H1 (cell line): ENCODE measurements around the gene STK39. TPM values are rescaled to one million over a fixed set of nuclear protein-coding genes. Genes with fewer than 3 reads are reported as not detected.

ENCODE experiments used
- CTCF ChIA-PET: fragments of 300-600 bp; sonication (Branson Sonifier 250); formaldehyde crosslinking; loops from one replicate; lab custom pipeline; 2021; ENCODE audit not compliant: partially characterized antibody; lab: Charles Lee
- POLR2A ChIA-PET: fragments of 300-600 bp; sonication (Branson Sonifier 250); formaldehyde crosslinking; loops from one replicate; lab custom pipeline; 2021; ENCODE audit warnings: inconsistent platforms; ENCODE audit not compliant: partially characterized antibody; lab: Charles Lee
- DNase-seq, 2 experiments: peaks; one replicate each; pipeline versions ENCODE4 v3.0.0 to v3.0.0-alpha.2; 2010 to 2022; ENCODE audit warnings: low spot score in 2 of 2, low read depth in 1 of 2, mixed read lengths in 1 of 2
- FAIRE-seq: peaks from 2 replicates; lab custom pipeline; 2011; peaks lifted over from hg19 to GRCh38; lab: Jason Lieb, UNC
- H2AFZ ChIP-seq: 2 replicates; pipeline ENCODE4 v1.8.1; 2012; ENCODE audit warnings: low read length, inconsistent platforms
- H2AK5ac ChIP-seq: 2 replicates; pipeline ENCODE4 v1.6.1; 2013; ENCODE audit warnings: low read depth, low read length
- H2BK120ac ChIP-seq: replicated peaks from 2 replicates; pipeline ENCODE3; 2013; ENCODE audit warnings: low read depth, low read length, inconsistent platforms
- H2BK12ac ChIP-seq: 2 replicates; pipeline ENCODE4 v1.6.1; 2013; ENCODE audit warnings: low read depth, low read length
- H2BK15ac ChIP-seq: 2 replicates; pipeline ENCODE4 v1.6.1; 2013; ENCODE audit warnings: low read length
- H2BK20ac ChIP-seq: 2 replicates; pipeline ENCODE4 v1.6.1; 2013; ENCODE audit warnings: low read length
- H2BK5ac ChIP-seq: 2 replicates; pipeline ENCODE4 v1.6.1; 2013; ENCODE audit warnings: low read depth, low read length
- H3K14ac ChIP-seq: 2 replicates; pipeline ENCODE4 v1.6.1; 2013; ENCODE audit warnings: inconsistent platforms; ENCODE audit not compliant: insufficient read length
- H3K18ac ChIP-seq: 2 replicates; pipeline ENCODE4 v1.6.1; 2013; ENCODE audit warnings: low read length; ENCODE audit errors: extremely low read depth
- H3K23ac ChIP-seq: 2 replicates; pipeline ENCODE4 v1.6.1; 2013; ENCODE audit warnings: inconsistent platforms; ENCODE audit not compliant: insufficient read length
- H3K23me2 ChIP-seq: 2 replicates; pipeline ENCODE4 v1.6.1; 2013; ENCODE audit warnings: low read depth, low read length
- H3K27ac ChIP-seq: 2 replicates; pipeline ENCODE4 v1.6.1; 2011; ENCODE audit warnings: low read depth, low read length, inconsistent platforms
- H3K27me3 ChIP-seq, 4 experiments: replicated peaks in 1 of 4; 1 replicate in 1 of 4; 2 replicates in 3 of 4; pipeline versions ENCODE4 v1.6.1 to v1.8.1; 2011 to 2013; ENCODE audit warnings: low read length in 3 of 4, mild to moderate bottlenecking in 3 of 4, inconsistent platforms in 2 of 4, mixed read lengths in 2 of 4, moderate library complexity in 1 of 4; ENCODE audit not compliant: control insufficient read depth in 3 of 4, insufficient read depth in 3 of 4; ENCODE audit errors: extremely low read depth in 1 of 4
- H3K36me3 ChIP-seq, 4 experiments: 2 replicates each; pipeline versions ENCODE4 v1.6.1 to v1.8.1; 2011 to 2013; ENCODE audit warnings: mild to moderate bottlenecking in 4 of 4, low read length in 3 of 4, moderate library complexity in 2 of 4, control low read depth in 1 of 4, inconsistent platforms in 1 of 4; ENCODE audit not compliant: insufficient read depth in 4 of 4, control insufficient read depth in 2 of 4
- H3K4ac ChIP-seq: replicated peaks from 2 replicates; pipeline ENCODE3; 2013; ENCODE audit warnings: low read length, low read depth, mixed read lengths, inconsistent platforms; ENCODE audit not compliant: insufficient read length
- H3K4me1 ChIP-seq, 4 experiments: replicated peaks in 1 of 4; 1 replicate in 1 of 4; 2 replicates in 3 of 4; pipeline versions ENCODE4 v1.6.1 to v1.8.1; 2011 to 2013; ENCODE audit warnings: low read length in 3 of 4, inconsistent platforms in 2 of 4, mixed read lengths in 1 of 4; ENCODE audit not compliant: insufficient read depth in 4 of 4, control insufficient read depth in 3 of 4
- H3K4me2 ChIP-seq, 2 experiments: 2 replicates each; pipeline versions ENCODE4 v1.6.1 to v1.8.1; 2011 to 2013; ENCODE audit warnings: low read depth in 2 of 2, low read length in 2 of 2, control low read depth in 1 of 2, inconsistent platforms in 1 of 2, mild to moderate bottlenecking in 1 of 2; ENCODE audit not compliant: insufficient read depth in 1 of 2
- H3K4me3 ChIP-seq, 4 experiments: fragments of 200-600, 300-600 bp in 1 of 4; sonication (generic), shearing (Covaris generic), sonication (Bioruptor Twin) in 1 of 4; 2 replicates each; pipeline versions ENCODE4 v1.5.1 to v1.8.1; 2011 to 2016; ENCODE audit warnings: low read length in 4 of 4, low read depth in 3 of 4, control low read depth in 2 of 4, inconsistent platforms in 2 of 4, mild to moderate bottlenecking in 2 of 4, mixed read lengths in 1 of 4, moderate library complexity in 1 of 4; ENCODE audit not compliant: insufficient read depth in 2 of 4; ENCODE audit errors: extremely low read depth in 1 of 4
- H3K56ac ChIP-seq: replicated peaks from 2 replicates; pipeline ENCODE3; 2013; ENCODE audit warnings: low read depth, mild to moderate bottlenecking, mixed read lengths, low read length, inconsistent platforms; ENCODE audit not compliant: insufficient read length
- H3K79me1 ChIP-seq: 2 replicates; pipeline ENCODE4 v1.6.1; 2013; ENCODE audit warnings: low read depth, low read length, control low read depth
- H3K79me2 ChIP-seq, 2 experiments: 2 replicates each; pipeline versions ENCODE4 v1.6.1 to v1.8.1; 2012 to 2013; ENCODE audit warnings: low read length in 2 of 2, mild to moderate bottlenecking in 2 of 2, inconsistent platforms in 1 of 2; ENCODE audit not compliant: insufficient read depth in 2 of 2, control insufficient read depth in 1 of 2
- H3K9ac ChIP-seq, 4 experiments: replicated peaks in 1 of 4; 1 replicate in 1 of 4; 2 replicates in 3 of 4; pipeline versions ENCODE4 v1.6.1 to v1.8.1; 2011 to 2013; ENCODE audit warnings: low read depth in 3 of 4, low read length in 3 of 4, control low read depth in 2 of 4, mild to moderate bottlenecking in 2 of 4, moderate library complexity in 2 of 4, inconsistent platforms in 1 of 4; ENCODE audit errors: extremely low read depth in 1 of 4
- H3K9me3 ChIP-seq, 2 experiments: 2 replicates each; pipeline versions ENCODE4 v1.6.1 to v1.8.1; 2012 to 2013; ENCODE audit warnings: mild to moderate bottlenecking in 2 of 2, moderate library complexity in 2 of 2, control low read depth in 1 of 2, inconsistent platforms in 1 of 2, low read depth in 1 of 2, low read length in 1 of 2, mixed read lengths in 1 of 2; ENCODE audit not compliant: insufficient read depth in 2 of 2
- H4K20me1 ChIP-seq, 2 experiments: replicated peaks in 1 of 2; 2 replicates each; pipeline versions ENCODE3 to v1.8.1; 2011 to 2013; ENCODE audit warnings: inconsistent platforms in 2 of 2, low read length in 2 of 2, mild to moderate bottlenecking in 1 of 2; ENCODE audit not compliant: insufficient read depth in 2 of 2, control insufficient read depth in 1 of 2
- H4K5ac ChIP-seq: 2 replicates; pipeline ENCODE4 v1.6.1; 2013; ENCODE audit warnings: low read length, low read depth, mixed read lengths, inconsistent platforms; ENCODE audit not compliant: insufficient read length
- H4K8ac ChIP-seq: 2 replicates; pipeline ENCODE4 v1.8.0; 2013; ENCODE audit warnings: mild to moderate bottlenecking, moderate library complexity, low read length, inconsistent platforms; ENCODE audit not compliant: insufficient read depth; ENCODE audit errors: extremely low read depth
- H4K91ac ChIP-seq: replicated peaks from 2 replicates; pipeline ENCODE3; 2013; ENCODE audit warnings: low read length, mixed read lengths, inconsistent platforms; ENCODE audit not compliant: insufficient read length
- CBX8 ChIP-seq: fragments of 300-800, 300-1000 bp; sonication (generic); IDR thresholded peaks from 2 replicates; pipeline ENCODE4 v1.7.1; 2016; ENCODE audit warnings: low read depth, low read length, borderline replicate concordance
- CREB1 ChIP-seq: IDR thresholded peaks from 2 replicates; pipeline ENCODE4 v1.6.1; 2012; ENCODE audit warnings: inconsistent platforms
- GTF2F1 ChIP-seq: IDR thresholded peaks from 2 replicates; pipeline ENCODE4 v1.6.1; 2012; ENCODE audit warnings: low read depth, low read length, improper control_type of control experiment, borderline replicate concordance
- POLR2A ChIP-seq, 2 experiments: IDR thresholded peaks; 1 replicate in 1 of 2; 2 replicates in 1 of 2; pipeline ENCODE4 v1.6.1; 2011; ENCODE audit warnings: low read depth in 2 of 2, low read length in 2 of 2, mild to moderate bottlenecking in 2 of 2; ENCODE audit errors: control extremely low read depth in 1 of 2
- SIN3A ChIP-seq, 2 experiments: IDR thresholded peaks in 1 of 2; conservative IDR thresholded peaks in 1 of 2; 2 replicates each; pipeline ENCODE4 v1.6.1; 2011 to 2012; ENCODE audit warnings: low read length in 2 of 2, improper control_type of control experiment in 1 of 2, low read depth in 1 of 2, mild to moderate bottlenecking in 1 of 2
- TBP ChIP-seq: IDR thresholded peaks from 2 replicates; pipeline ENCODE4 v1.6.1; 2011; ENCODE audit warnings: low read depth, low read length, improper control_type of control experiment
- USF2 ChIP-seq: IDR thresholded peaks from 2 replicates; pipeline ENCODE4 v1.6.1; 2011; ENCODE audit warnings: low read length, improper control_type of control experiment
- ZNF274 ChIP-seq: IDR thresholded peaks from 2 replicates; pipeline ENCODE4 v1.7.0; 2012; ENCODE audit warnings: low read length, borderline replicate concordance; ENCODE audit errors: extremely low read depth
- WGBS, 2 experiments: shearing (Covaris generic) in 1 of 2; methylation state at CpG; one replicate each; pipeline versions ENCODE4 v1.1.6 to v1.1.7; 2013 to 2015; ENCODE audit warnings: low lambda C conversion rate in 2 of 2, mixed read lengths in 2 of 2, inconsistent platforms in 1 of 2, low coverage in 1 of 2, missing lambda C conversion rate in 1 of 2; ENCODE audit not compliant: insufficient replicate concordance in 2 of 2, insufficient coverage in 1 of 2, insufficient read length in 1 of 2; ENCODE audit errors: extremely low coverage in 1 of 2, missing lambda C conversion rate in 1 of 2; 5-methylcytosine and 5-hydroxymethylcytosine counted together
- polyA plus RNA-seq, 7 experiments: library from polyadenylated mRNA; depleted of rRNA in 3 of 7; stranded (reverse) in 5 of 7; unstranded in 2 of 7; fragments of >200 nt in 5 of 7; fragments of 200-250 nt in 2 of 7; gene quantifications; 1 replicate in 5 of 7; 2 replicates in 1 of 7; 4 replicates in 1 of 7; pipeline versions ENCODE4 v1.2.1 to v1.2.3, GENCODE V29; 2011 to 2013; ENCODE audit warnings: missing spikeins in 2 of 7, mixed read lengths in 2 of 7
- total RNA-seq: library from RNA; stranded (reverse); fragmentation: NEBNext Ultra II Directional; extraction: Animal tissue kit (Norgen Biotek cat#: 25700); gene quantifications from 2 replicates; pipeline ENCODE4 v1.2.1, GENCODE V29; 2021
- TF ChIP-seq, protein P1 (sequence below): IDR thresholded peaks from 2 replicates; pipeline ENCODE4 v1.6.1; 2012; ENCODE audit warnings: inconsistent platforms

Gene STK39
- total and polyA plus RNA-seq, 2 of the 8 experiments (the other 6 are each of a cell fraction or from before 2014, with no cell fraction given), result 13.7 to 23.8 TPM

- H3K23me2 ChIP-seq, result no peaks in the 10 kb centered on the region
- H2AK5ac ChIP-seq, result no peak overlapping the region
- H2BK120ac ChIP-seq, result no peak overlapping the region
- no peak overlapping the region for H2BK5ac ChIP-seq
- H3K27ac ChIP-seq, result no peak overlapping the region
- no peaks in the 10 kb centered on the region for H3K79me2 ChIP-seq
- H3K79me1 ChIP-seq, result no peaks in the 10 kb centered on the region
- no peaks in the 10 kb centered on the region for H3K36me3 ChIP-seq
- FAIRE-seq (no peak), DNase-seq (no peak)
- no peak overlapping the region for H3K4me2 ChIP-seq
- no peak overlapping the region for H3K14ac ChIP-seq
- peaks cover 0 to 2% (median 2%) of the 10 kb centered on the region in 4 experiments; a peak in 2 of 7 replicates for H3K4me1 ChIP-seq
- no peak overlapping the region for H2BK20ac ChIP-seq
- H3K27me3 ChIP-seq, result no peaks in the 10 kb centered on the region
- H3K56ac ChIP-seq, result no peak overlapping the region
- 67% methylated on average over 1 of the region's 1 CpG; no CpG with 5 or more reads in 1 of the 2 experiments for WGBS, 2 experiments
- TF ChIP-seq CREB1 (no peak), SIN3A (conservative IDR thresholded peaks at IDR 0.05 in 1 of 2, IDR thresholded peaks at IDR 0.05 in 1 of 2; ENCODE audit: low read depth in 1 of 2, low read length in 2 of 2) (no peak), CBX8 (no peak), GTF2F1 (no peak), TBP (no peak), ZNF274 (no peak), POLR2A (IDR thresholded peaks at IDR 0.05; ENCODE audit: control extremely low read depth in 1 of 2, low read depth in 2 of 2, low read length in 2 of 2) (no peak), USF2 (no peak)
- TF ChIP-seq, protein P1, sequence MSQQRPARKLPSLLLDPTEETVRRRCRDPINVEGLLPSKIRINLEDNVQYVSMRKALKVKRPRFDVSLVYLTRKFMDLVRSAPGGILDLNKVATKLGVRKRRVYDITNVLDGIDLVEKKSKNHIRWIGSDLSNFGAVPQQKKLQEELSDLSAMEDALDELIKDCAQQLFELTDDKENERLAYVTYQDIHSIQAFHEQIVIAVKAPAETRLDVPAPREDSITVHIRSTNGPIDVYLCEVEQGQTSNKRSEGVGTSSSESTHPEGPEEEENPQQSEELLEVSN, result no peak
- H2BK12ac ChIP-seq, result no peak overlapping the region
- H3K9ac ChIP-seq, result no peak overlapping the region
- no peak overlapping the region for H4K91ac ChIP-seq
- POLR2A ChIA-PET, result interaction anchor here (1.6 kb wide), 1 partner anchor 32 kb away, joined by 3 read pairs; the partner anchor contains the start of gene STK39
- CTCF ChIA-PET, result interaction anchor here (0.6 kb wide), 1 partner anchor 11 kb away, joined by 3 read pairs; no protein-coding TSS in a partner anchor
- H4K8ac ChIP-seq, result no peak overlapping the region
- no peak overlapping the region for H4K5ac ChIP-seq
- H2BK15ac ChIP-seq, result no peak overlapping the region
- no peak overlapping the region for H3K4me3 ChIP-seq
- no peak overlapping the region for H3K18ac ChIP-seq
- no peak overlapping the region for H3K23ac ChIP-seq
- no peak overlapping the region for H3K4ac ChIP-seq
- H2AFZ ChIP-seq, result no peak overlapping the region
- no peaks in the 10 kb centered on the region for H3K9me3 ChIP-seq
- H4K20me1 ChIP-seq, result peaks cover 0 to 2% of the 10 kb centered on the region in 2 experiments
Measured at GRCh38 chr2:168215813-168216212, 31.6 kb downstream of the STK39 start.
